ENCODE measurements around the gene GJB2.

The GJB2 gene

GRCh38 chr13:20230913-20231838 is 38.4 kb upstream of the GJB2 start:
- no peak for TF ChIP-seq CTCF (IDR thresholded peaks at IDR 0.05)
- Mint-ChIP-seq H3K36me3 (ENCODE audit: low read depth) (no peaks in the 10 kb centered on the region), H3K27me3 (ENCODE audit: low read depth, poor library complexity) (peaks cover 94% of the 10 kb centered on the region), H3K4me1 (peaks cover 23% of the 10 kb centered on the region), H3K4me3 (peak overlapping the region; percentile 75), H3K9me3 (no peaks in the 10 kb centered on the region), H3K27ac (no peak overlapping the region)
- DNase-seq, result no peak

- H3K27ac Mint-ChIP-seq, result no peak overlapping the region
- H3K4me3 Mint-ChIP-seq, result no peak overlapping the region
- peaks cover 23% of the 10 kb centered on the region for H3K4me1 Mint-ChIP-seq
- no peak for DNase-seq
- TF ChIP-seq CTCF (IDR thresholded peaks at IDR 0.05), result no peak
- no peaks in the 10 kb centered on the region for H3K36me3 Mint-ChIP-seq (ENCODE audit: low read depth)
- peaks cover 88% of the 10 kb centered on the region for H3K27me3 Mint-ChIP-seq (ENCODE audit: low read depth, poor library complexity)
- H3K9me3 Mint-ChIP-seq, result no peaks in the 10 kb centered on the region
Measured at GRCh38 chr13:20227730-20228129, 35.0 kb upstream of the GJB2 start.

- peaks cover 23% of the 10 kb centered on the region for H3K4me1 Mint-ChIP-seq
- TF ChIP-seq CTCF (IDR thresholded peaks at IDR 0.05), result no peak
- no peak for DNase-seq
- no peak overlapping the region for H3K4me3 Mint-ChIP-seq
- peaks cover 83% of the 10 kb centered on the region for H3K27me3 Mint-ChIP-seq (ENCODE audit: low read depth, poor library complexity)
- no peak overlapping the region for H3K27ac Mint-ChIP-seq
- no peaks in the 10 kb centered on the region for H3K9me3 Mint-ChIP-seq
- H3K36me3 Mint-ChIP-seq (ENCODE audit: low read depth), result no peaks in the 10 kb centered on the region
Measured at GRCh38 chr13:20227288-20227687, 34.5 kb upstream of the GJB2 start.

GRCh38 chr13:20222553-20222952 is 29.8 kb upstream of the GJB2 start:
- peaks cover 9% of the 10 kb centered on the region for H3K4me1 Mint-ChIP-seq
- H3K36me3 Mint-ChIP-seq (ENCODE audit: low read depth), result no peaks in the 10 kb centered on the region
- H3K9me3 Mint-ChIP-seq, result peaks cover 14% of the 10 kb centered on the region
- DNase-seq, result no peak
- no peak for TF ChIP-seq CTCF (IDR thresholded peaks at IDR 0.05)
- no peak overlapping the region for H3K4me3 Mint-ChIP-seq
- no peak overlapping the region for H3K27ac Mint-ChIP-seq
- H3K27me3 Mint-ChIP-seq (ENCODE audit: low read depth, poor library complexity), result peaks cover 65% of the 10 kb centered on the region

GRCh38 chr13:20221772-20222171 is 29.0 kb upstream of the GJB2 start:
- peaks cover 59% of the 10 kb centered on the region for H3K27me3 Mint-ChIP-seq (ENCODE audit: low read depth, poor library complexity)
- DNase-seq, result no peak
- no peak overlapping the region for H3K27ac Mint-ChIP-seq
- H3K36me3 Mint-ChIP-seq (ENCODE audit: low read depth), result no peaks in the 10 kb centered on the region
- peaks cover under 1% of the 10 kb centered on the region for H3K4me1 Mint-ChIP-seq
- no peak for TF ChIP-seq CTCF (IDR thresholded peaks at IDR 0.05)
- peaks cover 18% of the 10 kb centered on the region for H3K9me3 Mint-ChIP-seq
- H3K4me3 Mint-ChIP-seq, result no peak overlapping the region

GRCh38 chr13:20219577-20219976 is 26.8 kb upstream of the GJB2 start:
- Mint-ChIP-seq H3K36me3 (ENCODE audit: low read depth) (no peaks in the 10 kb centered on the region), H3K4me1 (no peaks in the 10 kb centered on the region), H3K27me3 (ENCODE audit: low read depth, poor library complexity) (peaks cover 48% of the 10 kb centered on the region), H3K27ac (no peak overlapping the region), H3K9me3 (peaks cover 18% of the 10 kb centered on the region), H3K4me3 (no peak overlapping the region)
- no peak for DNase-seq
- no peak for TF ChIP-seq CTCF (IDR thresholded peaks at IDR 0.05)

Measured in nephron progenitor cell (in vitro differentiated cells).